A549 (cell line): Measurements from ENCODE around the gene TNIP2. TPM values are rescaled to one million over a fixed set of nuclear protein-coding genes. Genes with fewer than 3 reads are reported as not detected.

Experiments
- ATAC-seq, 2 experiments: fragments of 200-7000 bp in 1 of 2; fragments of >200 bp in 1 of 2; cut with Nextera tagmentation in 1 of 2; cut with Tn5 transposase in 1 of 2; 3 replicates each; pipeline versions ENCODE4 v1.8.0 to v1.9.1; 2018 to 2020; ENCODE audit warnings: mild to moderate bottlenecking in 1 of 2, moderate library complexity in 1 of 2
- CTCF ChIA-PET: fragments of 300-600 bp; sonication (Branson Sonifier 250); formaldehyde crosslinking; extraction: SDS; loops from one replicate; lab custom pipeline; 2021; ENCODE audit warnings: antibody characterized with exemption, inconsistent platforms; lab: Yijun Ruan, JAX
- POLR2A ChIA-PET: fragments of 350-600 bp; formaldehyde crosslinking; extraction: SDS; loops from one replicate; lab custom pipeline; 2021; ENCODE audit warnings: antibody characterized with exemption, inconsistent platforms; lab: Yijun Ruan, JAX
- DNase-seq, 2 experiments: peaks; one replicate each; pipeline versions ENCODE4 v3.0.0 to v3.0.0-alpha.2; 2011 to 2016; ENCODE audit warnings: low read depth in 1 of 2, low spot score in 1 of 2
- FAIRE-seq: peaks from 2 replicates; lab custom pipeline; 2011; peaks lifted over from hg19 to GRCh38; lab: Jason Lieb, UNC
- H3K27ac ChIP-seq, 2 experiments: fragments of >200 bp; sonication (Bioruptor Twin); formaldehyde crosslinking; 3 replicates each; pipeline ENCODE4 v1.5.1; 2016 to 2017
- H3K4me1 ChIP-seq: fragments of >200 bp; sonication (Bioruptor Twin); formaldehyde crosslinking; 3 replicates; pipeline ENCODE4 v1.6.1; 2016
- H3K4me2 ChIP-seq: fragments of >200 bp; sonication (Bioruptor Twin); formaldehyde crosslinking; 3 replicates; pipeline ENCODE4 v1.6.1; 2016
- H3K4me3 ChIP-seq: fragments of >200 bp; sonication (Bioruptor Twin); formaldehyde crosslinking; 3 replicates; pipeline ENCODE4 v1.5.1; 2016
- H3K9me3 ChIP-seq: fragments of >200 bp; sonication (Bioruptor Twin); formaldehyde crosslinking; 3 replicates; pipeline ENCODE4 v1.6.1; 2016
- ATOH8 ChIP-seq: fragments of 250-450 bp; sonication (Bioruptor Pico); IDR thresholded peaks from 2 replicates; pipeline ENCODE4 v1.5.0; 2020; ENCODE audit warnings: low read depth, mild to moderate bottlenecking, moderate library complexity
- BCL3 ChIP-seq: fragments of >200 bp; sonication (Bioruptor Twin); formaldehyde crosslinking; IDR thresholded peaks from 3 replicates; pipeline ENCODE4 v1.6.1; 2016
- BHLHE40 ChIP-seq: IDR thresholded peaks from 2 replicates; pipeline ENCODE4 v1.6.1; 2012; ENCODE audit warnings: low read depth, low read length, inconsistent platforms
- CBX2 ChIP-seq: fragments of 200-600 bp; sonication (generic); IDR thresholded peaks from 2 replicates; pipeline ENCODE4 v1.6.1; 2016; ENCODE audit warnings: low read depth, mild to moderate bottlenecking, borderline replicate concordance
- CBX8 ChIP-seq: fragments of 200-600 bp; sonication (generic); IDR thresholded peaks from 2 replicates; pipeline ENCODE4 v1.6.1; 2016
- CEBPB ChIP-seq, 2 experiments: fragments of >200 bp in 1 of 2; sonication (Bioruptor Twin) in 1 of 2; formaldehyde crosslinking in 1 of 2; IDR thresholded peaks; 2 replicates each; pipeline ENCODE4 v1.6.1; 2012 to 2016
- EHF ChIP-seq: fragments of 250-450 bp; sonication (Bioruptor Pico); IDR thresholded peaks from 2 replicates; pipeline ENCODE4 v1.5.0; 2020; ENCODE audit warnings: mild to moderate bottlenecking
- ELK1 ChIP-seq: fragments of 150-350 bp; IDR thresholded peaks from 2 replicates; pipeline ENCODE4 v1.6.1; 2014; ENCODE audit warnings: low read depth, mild to moderate bottlenecking, low read length
- GATA3 ChIP-seq: IDR thresholded peaks from 2 replicates; pipeline ENCODE4 v1.6.1; 2012; ENCODE audit warnings: borderline replicate concordance
- HEYL ChIP-seq: fragments of 250-450 bp; sonication (Bioruptor Pico); IDR thresholded peaks from 2 replicates; pipeline ENCODE4 v1.8.0; 2021; ENCODE audit warnings: mild to moderate bottlenecking, moderate library complexity
- HOXA7 ChIP-seq: fragments of 250-450 bp; sonication (Bioruptor Pico); IDR thresholded peaks from 2 replicates; pipeline ENCODE4 v1.5.0; 2020; ENCODE audit warnings: mild to moderate bottlenecking, moderate library complexity
- HOXB5 ChIP-seq: fragments of 250-450 bp; sonication (Bioruptor Pico); IDR thresholded peaks from 2 replicates; pipeline ENCODE4 v1.5.0; 2020; ENCODE audit warnings: mild to moderate bottlenecking, moderate library complexity
- JUNB ChIP-seq: fragments of >200 bp; sonication (Bioruptor Twin); formaldehyde crosslinking; IDR thresholded peaks from 2 replicates; pipeline ENCODE4 v1.6.1; 2016
- KDM1A ChIP-seq: fragments of 200-600 bp; sonication (generic); IDR thresholded peaks from 2 replicates; pipeline ENCODE4 v1.6.1; 2016; ENCODE audit warnings: low read depth, mild to moderate bottlenecking
- KDM5A ChIP-seq: fragments of 200-600 bp; sonication (generic); IDR thresholded peaks from 2 replicates; pipeline ENCODE4 v1.6.1; 2016; ENCODE audit warnings: antibody characterized with exemption, mild to moderate bottlenecking
- MAZ ChIP-seq: fragments of 150-350 bp; IDR thresholded peaks from 2 replicates; pipeline ENCODE4 v1.6.1; 2014; ENCODE audit warnings: antibody characterized with exemption, low read depth, low read length, borderline replicate concordance
- MYC ChIP-seq: IDR thresholded peaks from 2 replicates; pipeline ENCODE4 v1.6.1; 2012; ENCODE audit warnings: mild to moderate bottlenecking, inconsistent platforms, low read length, improper control_type of control experiment, borderline replicate concordance
- PHF8 ChIP-seq: fragments of 200-600 bp; sonication (generic); IDR thresholded peaks from 2 replicates; pipeline ENCODE4 v1.6.1; 2016; ENCODE audit warnings: low read depth, mild to moderate bottlenecking, antibody characterized with exemption, moderate library complexity, borderline replicate concordance
- POLR2A ChIP-seq: IDR thresholded peaks from 2 replicates; pipeline ENCODE4 v1.6.1; 2012; ENCODE audit warnings: mild to moderate bottlenecking, low read length
- RAD21 ChIP-seq, 2 experiments: fragments of >200 bp in 1 of 2; sonication (Bioruptor Twin) in 1 of 2; formaldehyde crosslinking in 1 of 2; IDR thresholded peaks in 1 of 2; conservative IDR thresholded peaks in 1 of 2; 2 replicates in 1 of 2; 3 replicates in 1 of 2; pipeline ENCODE4 v1.6.1; 2012 to 2018; ENCODE audit warnings: inconsistent platforms in 1 of 2
- RARB ChIP-seq: fragments of 250-450 bp; sonication (Bioruptor Pico); IDR thresholded peaks from 2 replicates; pipeline ENCODE4 v1.8.0; 2021; ENCODE audit warnings: mild to moderate bottlenecking, moderate library complexity
- RFX5 ChIP-seq: fragments of 450-650 bp; IDR thresholded peaks from 2 replicates; pipeline ENCODE4 v1.7.1; 2014; ENCODE audit warnings: antibody characterized with exemption, mild to moderate bottlenecking, moderate library complexity
- RNF2 ChIP-seq: fragments of 200-600 bp; sonication (generic); IDR thresholded peaks from 2 replicates; pipeline ENCODE4 v1.6.1; 2016; ENCODE audit warnings: low read depth, mild to moderate bottlenecking, antibody characterized with exemption, moderate library complexity, borderline replicate concordance
- TFCP2L1 ChIP-seq: fragments of 250-450 bp; sonication (Bioruptor Pico); IDR thresholded peaks from 2 replicates; pipeline ENCODE4 v1.5.0; 2021; ENCODE audit warnings: mild to moderate bottlenecking
- ZNF302 ChIP-seq: fragments of 250-450 bp; sonication (Bioruptor Pico); IDR thresholded peaks from 2 replicates; pipeline ENCODE4 v1.9.0; 2021; ENCODE audit warnings: inconsistent platforms, mild to moderate bottlenecking, moderate library complexity
- ZSCAN20 ChIP-seq: fragments of 250-450 bp; sonication (Bioruptor Pico); IDR thresholded peaks from 2 replicates; pipeline ENCODE4 v1.8.0; 2022; ENCODE audit warnings: mild to moderate bottlenecking, moderate library complexity
- WGBS: methylation state at CpG from one replicate; pipeline ENCODE4 v1.1.6; 2017; ENCODE audit errors: missing lambda C conversion rate; 5-methylcytosine and 5-hydroxymethylcytosine counted together
- polyA plus RNA-seq, 4 experiments: library from polyadenylated mRNA; depleted of rRNA in 3 of 4; stranded (reverse); fragments of >200 nt; fragmentation: RNase III in 1 of 4; extraction: RNeasy Plus Mini Kit Qiagen cat#74134 plus additional on column Dnase treatment in 1 of 4; gene quantifications; 2 replicates in 3 of 4; 3 replicates in 1 of 4; pipeline ENCODE4 v1.2.3, GENCODE V29; 2011 to 2017
- TF ChIP-seq, protein P1 (sequence below): IDR thresholded peaks from 2 replicates; pipeline ENCODE4 v1.6.1; 2012
- TF ChIP-seq, protein P2 (sequence below): fragments of >200 bp; sonication (Bioruptor Twin); formaldehyde crosslinking; IDR thresholded peaks from 2 replicates; pipeline ENCODE4 v1.6.1; 2016
- TF ChIP-seq, protein P3 (sequence below): fragments of 450-650 bp; IDR thresholded peaks from 2 replicates; pipeline ENCODE4 v1.6.1; 2014; ENCODE audit warnings: antibody characterized with exemption

Gene TNIP2
- polyA plus RNA-seq, 2 of the 4 experiments (the other 2 are of a cell fraction): 20.0 to 27.9 TPM

GRCh38 chr4:2786152-2786671, 30.1 kb upstream of the TNIP2 start:
- Histone ChIP-seq H3K4me2 (no peak overlapping the region), H3K4me3 (no peak overlapping the region), H3K27ac (no peak overlapping the region), H3K4me1 (0 out of 3 replicates have a peak, but pooled peaks cover 3% of the 10 kb centered on the region), H3K9me3 (0 out of 3 replicates have a peak, but pooled peaks cover under 1% of the 10 kb centered on the region)
- DNase-seq (no peak), ATAC-seq (no peak), FAIRE-seq (no peak)
- WGBS: 98% methylated on average over 5 of the region's 7 CpGs
- ChIA-PET CTCF (interaction anchor here (0.6 to 1.0 kb wide), 2 partner anchors 10 to 22 kb away, joined by 3 to 4 read pairs; no protein-coding TSS in a partner anchor), POLR2A (no interaction called here)
- TF ChIP-seq HOXA7 (no peak), ZNF302 (CRISPR knock-in tag) (no peak), EHF (CRISPR knock-in tag) (no peak), MYC (no peak), ELK1 (no peak), TFCP2L1 (CRISPR knock-in tag) (no peak), RAD21 (conservative IDR thresholded peaks at IDR 0.05 in 1 of 2, IDR thresholded peaks at IDR 0.05 in 1 of 2) (no peak), HOXB5 (CRISPR knock-in tag) (no peak), BCL3 (no peak), CEBPB (IDR thresholded peaks at IDR 0.05) (no peak), KDM5A (no peak), CBX2 (no peak)

- Histone ChIP-seq H3K27ac (no peak overlapping the region), H3K4me1 (0 out of 3 replicates have a peak, but pooled peaks cover 3% of the 10 kb centered on the region), H3K4me3 (no peak overlapping the region), H3K4me2 (no peak overlapping the region), H3K9me3 (peaks cover 4% of the 10 kb centered on the region; the same call in 1 of the 3 replicates)
- 69% methylated on average over 4 of the region's 4 CpGs for WGBS
- DNase-seq (no peak), FAIRE-seq (no peak), ATAC-seq (no peak)
- CTCF ChIA-PET: interaction anchor here (0.5 kb wide), 1 partner anchor 63 kb away, joined by 3 read pairs; no protein-coding TSS in a partner anchor
- TF ChIP-seq PHF8 (no peak), KDM1A (no peak), JUNB (no peak), RFX5 (no peak), MAZ (no peak), ATOH8 (CRISPR knock-in tag) (no peak)
- POLR2A ChIA-PET: no interaction called here
These were observed 29.5 kb upstream of the TNIP2 start for GRCh38 chr4:2785613-2786012.

GRCh38 chr4:2783790-2784189, 27.7 kb upstream of the TNIP2 start:
- ChIA-PET CTCF (interaction anchor here (1.0 to 2.4 kb wide), 2 partner anchors 20 to 28 kb away, joined by 3 to 10 read pairs; partner anchors contain the start of gene TNIP2), POLR2A (no interaction called here)
- ATAC-seq (no peak), DNase-seq (no peak), FAIRE-seq (no peak)
- 0 out of 3 replicates have a peak, but pooled peaks cover 3% of the 10 kb centered on the region for H3K4me1 ChIP-seq
- H3K4me3 ChIP-seq: no peak overlapping the region
- H3K9me3 ChIP-seq: peaks cover 4% of the 10 kb centered on the region; the same call in 1 of the 3 replicates
- no peak overlapping the region for H3K27ac ChIP-seq
- 11% methylated on average over 4 of the region's 4 CpGs for whole genome bisulfite sequencing
- H3K4me2 ChIP-seq: no peak overlapping the region
- TF ChIP-seq, protein P1, sequence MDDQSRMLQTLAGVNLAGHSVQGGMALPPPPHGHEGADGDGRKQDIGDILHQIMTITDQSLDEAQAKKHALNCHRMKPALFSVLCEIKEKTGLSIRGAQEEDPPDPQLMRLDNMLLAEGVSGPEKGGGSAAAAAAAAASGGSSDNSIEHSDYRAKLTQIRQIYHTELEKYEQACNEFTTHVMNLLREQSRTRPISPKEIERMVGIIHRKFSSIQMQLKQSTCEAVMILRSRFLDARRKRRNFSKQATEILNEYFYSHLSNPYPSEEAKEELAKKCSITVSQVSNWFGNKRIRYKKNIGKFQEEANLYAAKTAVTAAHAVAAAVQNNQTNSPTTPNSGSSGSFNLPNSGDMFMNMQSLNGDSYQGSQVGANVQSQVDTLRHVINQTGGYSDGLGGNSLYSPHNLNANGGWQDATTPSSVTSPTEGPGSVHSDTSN: no peak
- no peak for TF ChIP-seq POLR2A
- TF ChIP-seq ZSCAN20 (CRISPR knock-in tag): no peak
- TF ChIP-seq, protein P2, sequence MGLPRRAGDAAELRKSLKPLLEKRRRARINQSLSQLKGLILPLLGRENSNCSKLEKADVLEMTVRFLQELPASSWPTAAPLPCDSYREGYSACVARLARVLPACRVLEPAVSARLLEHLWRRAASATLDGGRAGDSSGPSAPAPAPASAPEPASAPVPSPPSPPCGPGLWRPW: no peak
- TF ChIP-seq RNF2: no peak
- no peak for TF ChIP-seq BHLHE40
- no peak for TF ChIP-seq BCL3
- no peak for TF ChIP-seq CBX8
- TF ChIP-seq, protein P3, sequence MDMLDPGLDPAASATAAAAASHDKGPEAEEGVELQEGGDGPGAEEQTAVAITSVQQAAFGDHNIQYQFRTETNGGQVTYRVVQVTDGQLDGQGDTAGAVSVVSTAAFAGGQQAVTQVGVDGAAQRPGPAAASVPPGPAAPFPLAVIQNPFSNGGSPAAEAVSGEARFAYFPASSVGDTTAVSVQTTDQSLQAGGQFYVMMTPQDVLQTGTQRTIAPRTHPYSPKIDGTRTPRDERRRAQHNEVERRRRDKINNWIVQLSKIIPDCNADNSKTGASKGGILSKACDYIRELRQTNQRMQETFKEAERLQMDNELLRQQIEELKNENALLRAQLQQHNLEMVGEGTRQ: no peak
- no peak for TF ChIP-seq HEYL (CRISPR knock-in tag)
- no peak for TF ChIP-seq GATA3
- no peak for TF ChIP-seq RARB (CRISPR knock-in tag)
